IMR-90 (cell line): Measurements from ENCODE around the gene SLC43A2. TPM values are rescaled to one million over a fixed set of nuclear protein-coding genes. Genes with fewer than 3 reads are reported as not detected.

Experiments
- ATAC-seq: fragments of 200-7000 bp; cut with Tn5 transposase; 2 replicates; pipeline ENCODE4 v1.9.1; 2020; ENCODE audit warnings: low read depth, mild to moderate bottlenecking, moderate library complexity
- BruUV-seq: library from RNA; stranded (reverse); fragments of 400-500 nt; replicated peaks from 2 replicates; lab custom pipeline; 2021; lab: Mats Ljungman, UMichigan
- CTCF ChIA-PET: fragments of 300-600 bp; formaldehyde crosslinking; extraction: SDS; loops from one replicate; lab custom pipeline; 2021; ENCODE audit warnings: antibody characterized with exemption; lab: Yijun Ruan, JAX
- POLR2A ChIA-PET: fragments of 300-600 bp; sonication (Branson Sonifier 250); formaldehyde crosslinking; loops from one replicate; lab custom pipeline; 2022; ENCODE audit warnings: antibody characterized with exemption; ENCODE audit not compliant: unreplicated experiment; lab: Charles Lee
- DNase-seq: peaks from one replicate; pipeline ENCODE4 v3.0.0; 2013
- H2AFZ ChIP-seq: replicated peaks from 2 replicates; pipeline ENCODE3; 2013; ENCODE audit warnings: low read length, mild to moderate bottlenecking; ENCODE audit not compliant: poor library complexity
- H2AK5ac ChIP-seq: 2 replicates; pipeline ENCODE4 v1.6.1; 2013; ENCODE audit warnings: low read depth, low read length, inconsistent platforms
- H2AK9ac ChIP-seq: replicated peaks from 2 replicates; pipeline ENCODE3; 2013; ENCODE audit warnings: mild to moderate bottlenecking, low read depth, low read length, moderate library complexity; ENCODE audit not compliant: poor library complexity
- H2BK120ac ChIP-seq: 2 replicates; pipeline ENCODE4 v1.6.1; 2013; ENCODE audit warnings: low read depth, low read length, inconsistent platforms
- H2BK15ac ChIP-seq: 3 replicates; pipeline ENCODE4 v1.6.1; 2013; ENCODE audit warnings: low read depth, low read length, inconsistent platforms
- H2BK20ac ChIP-seq: 2 replicates; pipeline ENCODE4 v1.6.1; 2013; ENCODE audit warnings: low read depth, mild to moderate bottlenecking, inconsistent platforms, low read length, moderate library complexity
- H2BK5ac ChIP-seq: 2 replicates; pipeline ENCODE4 v1.6.1; 2013; ENCODE audit warnings: mild to moderate bottlenecking, low read depth, low read length, inconsistent platforms; ENCODE audit not compliant: poor library complexity, severe bottlenecking
- H3K14ac ChIP-seq: replicated peaks from 2 replicates; pipeline ENCODE4 v1.6.1; 2013; ENCODE audit warnings: low read depth, low read length, inconsistent platforms
- H3K18ac ChIP-seq: 2 replicates; pipeline ENCODE4 v1.6.1; 2013; ENCODE audit warnings: low read depth, low read length, control low read depth
- H3K23ac ChIP-seq: 2 replicates; pipeline ENCODE4 v1.6.1; 2013; ENCODE audit warnings: low read depth, low read length, inconsistent platforms
- H3K27ac ChIP-seq: 2 replicates; pipeline ENCODE4 v1.5.1; 2013; ENCODE audit warnings: mild to moderate bottlenecking, control low read depth, low read length; ENCODE audit not compliant: insufficient read depth
- H3K27me3 ChIP-seq: 2 replicates; pipeline ENCODE4 v1.6.1; 2013; ENCODE audit warnings: low read length; ENCODE audit not compliant: control insufficient read depth, insufficient read depth
- H3K36me3 ChIP-seq: 2 replicates; pipeline ENCODE4 v1.6.1; 2013; ENCODE audit warnings: low read length, mixed read lengths; ENCODE audit not compliant: control insufficient read depth, insufficient read depth
- H3K4ac ChIP-seq: 2 replicates; pipeline ENCODE4 v1.6.1; 2013; ENCODE audit warnings: low read depth, low read length, inconsistent platforms
- H3K4me1 ChIP-seq: 2 replicates; pipeline ENCODE4 v1.6.1; 2013; ENCODE audit warnings: low read length, mixed read lengths; ENCODE audit not compliant: control insufficient read depth, insufficient read depth
- H3K4me2 ChIP-seq: 2 replicates; pipeline ENCODE4 v1.6.1; 2013; ENCODE audit warnings: low read depth, mild to moderate bottlenecking, control low read depth, low read length, moderate library complexity
- H3K4me3 ChIP-seq: 2 replicates; pipeline ENCODE4 v1.5.1; 2013; ENCODE audit warnings: low read depth, mild to moderate bottlenecking, control low read depth, low read length, moderate library complexity; ENCODE audit not compliant: insufficient read depth
- H3K56ac ChIP-seq: 2 replicates; pipeline ENCODE4 v1.6.1; 2013; ENCODE audit warnings: low read length, inconsistent platforms; ENCODE audit not compliant: insufficient read depth; ENCODE audit errors: extremely low read depth
- H3K79me1 ChIP-seq, 2 experiments: 2 replicates each; pipeline ENCODE4 v1.6.1; 2013; ENCODE audit warnings: low read length in 2 of 2, inconsistent platforms in 1 of 2, low read depth in 1 of 2
- H3K9ac ChIP-seq: 2 replicates; pipeline ENCODE4 v1.6.1; 2013; ENCODE audit warnings: low read depth, low read length, control low read depth
- H3K9me1 ChIP-seq: 2 replicates; pipeline ENCODE4 v1.6.1; 2013; ENCODE audit warnings: low read length, inconsistent platforms; ENCODE audit not compliant: insufficient read depth
- H3K9me3 ChIP-seq: 2 replicates; pipeline ENCODE4 v1.6.1; 2013; ENCODE audit warnings: low read length; ENCODE audit not compliant: control insufficient read depth, insufficient read depth
- H4K20me1 ChIP-seq: 2 replicates; pipeline ENCODE4 v1.6.1; 2013; ENCODE audit warnings: low read length, inconsistent platforms; ENCODE audit not compliant: insufficient read depth
- H4K5ac ChIP-seq: 2 replicates; pipeline ENCODE4 v1.6.1; 2013; ENCODE audit warnings: mild to moderate bottlenecking, low read depth, low read length, control low read depth
- H4K8ac ChIP-seq, 2 experiments: 2 replicates each; pipeline ENCODE4 v1.6.1; 2013; ENCODE audit warnings: low read depth in 2 of 2, low read length in 2 of 2, control low read depth in 1 of 2, inconsistent platforms in 1 of 2
- H4K91ac ChIP-seq: 2 replicates; pipeline ENCODE4 v1.6.1; 2013; ENCODE audit warnings: low read depth, low read length, inconsistent platforms; ENCODE audit not compliant: insufficient read depth
- MAFK ChIP-seq: IDR thresholded peaks from 2 replicates; pipeline ENCODE4 v1.6.1; 2012; ENCODE audit warnings: low read depth, low read length, improper control_type of control experiment
- NFE2L2 ChIP-seq: fragments of 150-350 bp; IDR thresholded peaks from 2 replicates; pipeline ENCODE4 v1.6.1; 2016; ENCODE audit warnings: low read depth, mild to moderate bottlenecking, low read length
- WGBS, 2 experiments: methylation state at CpG; one replicate each; pipeline versions ENCODE4 v1.1.5 to v1.1.7; 2013; ENCODE audit warnings: missing lambda C conversion rate in 2 of 2; ENCODE audit not compliant: insufficient read length in 1 of 2; ENCODE audit errors: extremely low coverage in 2 of 2; 5-methylcytosine and 5-hydroxymethylcytosine counted together
- dilution Hi-C: fragments of 300-500 bp; cut with HindIII; formaldehyde crosslinking; loops from one replicate; pipeline ENCODE4 v1.14.3; 2018; ENCODE audit warnings: low sequenced_read_pairs; ENCODE audit not compliant: unreplicated experiment
- in situ Hi-C: fragments of 300-500 bp; cut with MboI; formaldehyde crosslinking; loops from 3 replicates; pipeline ENCODE4 v1.14.3; 2019; ENCODE audit warnings: low sequenced_read_pairs, inconsistent platforms, mixed read lengths
- intact Hi-C: fragments of 100-400 bp; cut with micrococcal nuclease; formaldehyde crosslinking; loops from 2 replicates; pipeline ENCODE4 v1.10.0; 2022
- polyA plus RNA-seq, 3 experiments: library from polyadenylated mRNA; depleted of rRNA; stranded (reverse); fragments of >200 nt; gene quantifications; 2 replicates each; pipeline ENCODE4 v1.2.3, GENCODE V29; 2012; ENCODE audit warnings: low replicate concordance in 1 of 3
- total RNA-seq: library from RNA; depleted of rRNA; stranded (reverse); fragments of >200 nt; gene quantifications from 2 replicates; pipeline ENCODE4 v1.2.3, GENCODE V29; 2012

The SLC43A2 gene
- total and polyA plus RNA-seq, 2 of the 4 experiments (the other 2 are of a cell fraction): 3.8 to 9.0 TPM

DNA sequence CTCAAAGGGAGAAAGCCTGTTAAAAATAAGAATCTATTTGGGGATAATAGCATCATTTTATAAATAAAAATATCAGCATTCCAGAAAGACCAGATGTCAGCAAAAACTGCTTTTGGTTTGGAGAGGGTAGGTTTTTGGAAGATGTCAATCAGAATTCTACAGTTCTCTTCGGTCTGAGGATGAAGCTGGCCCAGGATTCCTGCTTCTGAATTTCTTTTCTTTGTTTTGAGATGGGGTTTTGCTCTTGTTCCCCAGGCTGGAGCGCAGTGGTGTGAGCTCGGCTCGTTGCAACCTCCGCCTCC, 35.1 kb downstream of the SLC43A2 start:
- Histone ChIP-seq H3K36me3 (no peaks in the 10 kb centered on the region), H3K9me3 (no peaks in the 10 kb centered on the region), H2BK15ac (no peak overlapping the region), H3K27ac (no peak overlapping the region), H3K4me1 (peaks cover 13% of the 10 kb centered on the region), H4K8ac (no peak overlapping the region), H2AK9ac (no peak overlapping the region), H2BK120ac (no peak overlapping the region), H2BK20ac (no peak overlapping the region), H4K91ac (no peak overlapping the region), H3K18ac (no peak overlapping the region), H3K4ac (no peak overlapping the region), H3K4me2 (no peak overlapping the region), H2AK5ac (no peak overlapping the region), H3K27me3 (no peaks in the 10 kb centered on the region), H2AFZ (no peak overlapping the region), H4K5ac (no peak overlapping the region), H4K20me1 (peaks cover 7% of the 10 kb centered on the region), H3K23ac (no peak overlapping the region), H2BK5ac (no peak overlapping the region), H3K14ac (no peak overlapping the region), H3K9ac (no peak overlapping the region), H3K4me3 (no peak overlapping the region), H3K56ac (no peak overlapping the region), H3K79me1 (no peaks in the 10 kb centered on the region), H3K9me1 (peaks cover 10% of the 10 kb centered on the region)
- CTCF ChIA-PET: no interaction called here
- BruUV-seq: no TSS peak
- POLR2A ChIA-PET: no interaction called here
- 93% methylated on average over 4 of the region's 5 CpGs; no CpG with 5 or more reads in 1 of the 2 experiments for WGBS, 2 experiments
- in situ Hi-C loops: no loop called here
- dilution Hi-C loops: no loop called here
- intact Hi-C loops: loop anchor here (5.0 kb wide), 1 partner anchor 34 kb away; the partner anchor contains the start of gene SLC43A2
- no peak for DNase-seq
- ATAC-seq: no peak
- TF ChIP-seq MAFK: peak; percentile 51
- no peak for TF ChIP-seq NFE2L2
